Right ventricle myocardium inferior (tissue), 1 donor: ENCODE measurements around the gene ALLC. TPM values are rescaled to one million over a fixed set of nuclear protein-coding genes. Genes with fewer than 3 reads are reported as not detected.

Experiments
- ATAC-seq: fragments of 200-7000 bp; cut with Tn5 transposase; one replicate; pipeline ENCODE4 v1.9.1; 2020; ENCODE audit warnings: mild to moderate bottlenecking, moderate library complexity
- DNase-seq: peaks from one replicate; pipeline ENCODE4 v3.0.0; 2021; ENCODE audit errors: missing footprints
- intact Hi-C: fragments of 100-400 bp; cut with DNase I; formaldehyde crosslinking; loops from one replicate; pipeline ENCODE4 v1.11.0; 2022
- total RNA-seq: library from RNA; stranded (reverse); fragmentation: NEBNext Ultra II Directional; extraction: Animal tissue kit (Norgen Biotek cat#: 25700); gene quantifications from one replicate; pipeline ENCODE4 v1.2.1, GENCODE V29; 2021
- donor health status: DM: no; HTN: yes; CAD: no; lungs with severe emphysema.

The ALLC gene
- total RNA-seq, 1 donor from 2014 or later: not detected

DNA sequence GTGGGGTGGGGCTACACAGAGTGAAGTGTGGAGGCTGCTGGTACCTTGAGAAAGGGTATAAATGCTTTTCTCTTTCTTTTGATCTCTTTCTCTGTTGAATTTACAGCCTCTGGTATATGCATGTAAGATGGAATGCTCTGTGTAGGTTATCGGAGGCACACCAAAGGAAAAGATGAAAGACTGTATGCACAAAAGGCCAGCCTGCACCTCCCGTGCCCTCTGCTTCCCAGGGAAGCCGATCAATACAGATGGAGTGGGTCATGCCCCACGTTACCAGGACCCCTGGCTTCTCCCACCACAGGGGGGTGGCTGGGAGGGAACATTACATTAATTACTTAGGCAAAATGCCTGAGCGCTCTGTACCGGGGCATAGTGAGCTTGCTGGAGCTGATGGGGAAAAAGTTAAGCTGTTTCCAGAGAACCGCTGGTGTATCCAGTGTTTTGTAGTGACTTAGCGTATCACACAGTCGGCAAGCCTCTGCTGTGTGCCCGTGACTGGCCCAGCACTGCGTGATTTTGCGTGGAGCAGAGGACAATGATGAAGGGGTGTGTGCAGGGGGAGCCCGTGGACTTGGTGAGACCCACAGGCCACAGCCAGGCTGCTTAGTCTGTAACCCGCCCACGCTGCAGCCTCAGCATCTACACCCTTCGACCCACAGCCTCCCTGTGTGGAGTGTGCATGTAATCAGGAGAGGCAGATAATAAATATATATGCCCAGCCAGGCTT lies 8.0 kb downstream of the ALLC start:
- ATAC-seq (no peak), DNase-seq (no peak)
- intact Hi-C loops: no loop called here

DNA sequence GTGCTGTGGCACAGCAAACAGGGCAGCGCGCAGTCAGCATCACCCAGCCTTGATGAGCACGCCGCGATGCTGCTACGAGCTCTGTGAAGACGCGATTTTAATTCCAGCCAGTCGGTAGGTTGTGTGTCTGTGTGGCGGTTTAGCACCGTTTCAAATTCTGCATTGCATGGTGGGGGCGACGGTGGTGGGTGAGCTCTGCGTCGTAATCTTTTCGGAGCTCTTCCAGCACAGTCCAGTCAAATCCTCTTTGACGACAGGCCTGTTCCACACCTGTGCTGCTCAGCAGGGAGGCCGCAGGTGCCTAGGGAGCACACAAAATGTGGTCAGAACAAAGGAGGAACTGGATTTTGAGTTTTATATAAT lies 8.6 kb downstream of the ALLC start:
- ATAC-seq: no peak
- no peak for DNase-seq
- intact Hi-C loops: no loop called here

DNA sequence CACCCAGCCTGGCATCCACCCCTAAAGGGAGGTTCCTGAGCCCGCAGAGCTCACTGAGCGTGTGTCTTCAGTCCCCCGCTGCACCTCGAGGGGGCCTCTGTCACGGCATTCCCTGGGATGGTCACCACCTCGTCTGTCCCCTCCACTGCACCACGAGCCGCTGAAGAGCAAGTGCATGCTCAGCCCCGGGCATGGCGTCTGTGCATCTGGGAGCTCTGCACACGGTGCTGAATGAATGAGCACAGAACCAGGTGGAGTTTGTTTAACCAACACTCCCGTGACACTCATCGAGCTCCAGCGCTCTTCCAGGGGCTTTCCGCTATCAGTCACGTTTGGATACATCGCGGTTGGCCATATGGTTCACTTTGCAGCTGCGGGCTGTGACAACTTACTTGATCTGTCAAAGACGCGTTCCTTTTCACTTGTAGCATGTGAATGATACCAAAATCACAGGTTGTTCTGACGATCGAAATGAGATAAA lies 9.2 kb downstream of the ALLC start:
- DNase-seq: no peak
- peak; percentile 54 for ATAC-seq
- intact Hi-C loops: no loop called here

DNA sequence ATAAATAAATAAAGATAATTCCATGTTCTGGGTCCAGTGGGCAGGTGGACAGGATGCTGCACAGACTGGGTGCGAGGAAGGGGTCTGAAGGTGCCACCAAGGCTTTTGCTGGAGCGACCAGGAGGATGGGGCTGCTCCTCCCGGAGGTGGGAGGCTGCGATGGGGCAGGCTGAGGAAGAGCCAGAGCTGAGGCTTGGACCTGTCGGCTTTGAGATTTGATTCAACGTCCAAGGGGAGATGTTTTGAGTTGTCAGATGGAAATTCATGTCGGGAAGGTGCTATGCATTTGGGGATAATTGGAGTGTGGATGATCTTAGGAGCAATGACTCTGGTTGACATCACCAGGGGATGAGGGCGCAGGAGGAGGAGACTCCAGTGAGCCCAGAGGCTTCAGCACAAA lies 11.7 kb downstream of the ALLC start:
- no peak for ATAC-seq
- intact Hi-C loops: no loop called here

DNA sequence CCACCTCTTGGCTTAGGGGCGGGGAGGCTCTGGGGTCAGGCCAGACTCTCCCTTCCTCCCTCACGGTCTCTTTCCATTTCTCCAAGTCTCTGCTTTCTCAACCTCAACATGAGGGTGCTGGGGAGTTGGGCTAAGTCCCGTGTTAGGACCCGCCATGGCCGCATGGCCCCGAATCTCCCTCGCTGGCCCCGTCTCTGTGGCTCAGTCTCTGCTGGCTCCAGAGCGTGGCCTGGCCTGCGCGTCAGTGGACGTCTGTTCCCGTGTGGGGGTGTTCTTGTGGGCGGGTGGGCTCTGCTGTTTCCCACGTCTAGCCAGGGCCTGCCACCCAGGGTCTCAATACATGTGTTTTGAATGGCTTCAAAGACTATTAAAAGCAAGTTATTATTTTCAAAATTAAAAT lies 12.4 kb downstream of the ALLC start:
- ATAC-seq (no peak), DNase-seq (no peak)
- intact Hi-C loops: no loop called here

More for the DNA sequence above, 11.7 kb downstream of the ALLC start:
- no peak for DNase-seq

DNA sequence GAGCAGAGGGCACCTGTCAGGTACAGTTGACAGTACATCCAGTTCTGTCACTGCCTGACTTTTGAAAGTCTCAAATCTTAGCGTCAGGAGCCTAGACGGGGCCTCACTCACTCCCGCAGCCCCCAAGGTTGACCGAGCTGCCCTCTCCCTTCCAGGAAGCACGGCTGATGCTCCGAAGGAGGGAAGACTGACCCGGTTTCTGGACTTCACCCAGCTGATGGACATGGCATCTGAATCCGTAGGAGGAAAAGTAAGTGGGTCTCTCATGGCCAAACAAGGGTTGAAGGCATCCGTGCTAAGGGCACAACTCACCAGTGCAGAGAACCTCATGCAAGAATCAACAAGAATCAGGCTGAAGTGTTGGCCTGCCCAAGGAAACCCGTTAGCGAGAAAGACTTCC lies 12.9 kb downstream of the ALLC start:
- ATAC-seq (no peak), DNase-seq (no peak)
- intact Hi-C loops: no loop called here

DNA sequence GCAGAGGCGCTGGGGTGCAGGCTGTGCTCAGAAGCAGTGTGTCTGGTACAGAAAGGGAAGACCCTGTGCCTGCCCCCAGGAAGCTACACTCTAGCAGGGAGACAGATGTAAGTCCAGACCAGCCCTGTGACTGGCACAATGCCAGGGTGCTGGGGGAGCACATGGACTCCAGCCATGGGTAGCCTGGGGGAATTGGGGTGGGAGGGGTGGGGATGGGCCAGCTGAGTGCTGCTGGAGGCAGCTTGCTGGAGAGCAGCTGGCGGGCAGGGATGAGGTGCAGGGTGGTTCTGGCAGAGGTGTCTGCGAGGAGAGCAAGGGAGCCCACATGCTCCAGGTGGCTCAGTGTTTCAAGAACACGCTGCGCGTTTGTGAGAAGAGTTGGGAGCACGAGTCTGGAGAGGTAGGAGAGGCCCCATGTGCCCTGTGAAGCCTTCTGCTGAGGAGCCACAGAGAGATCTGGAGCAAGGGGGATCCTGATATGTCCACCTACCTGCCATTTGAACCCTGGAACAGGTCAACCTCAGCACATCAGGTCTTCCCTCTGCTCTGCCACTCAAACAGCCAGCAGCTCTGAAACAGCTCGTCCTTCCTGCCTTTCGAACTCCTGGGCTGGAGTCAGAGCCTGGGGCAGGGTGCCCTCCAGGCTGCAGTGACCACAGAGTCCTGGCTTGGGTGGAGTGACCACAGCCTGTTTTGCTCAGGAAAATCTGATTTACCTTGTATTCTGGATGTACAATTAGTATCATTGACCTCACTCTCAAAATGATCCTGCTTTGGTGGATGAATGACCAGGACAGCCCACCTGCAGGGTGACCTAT lies 15.1 kb downstream of the ALLC start:
- ATAC-seq: no peak
- intact Hi-C loops: no loop called here
- no peak for DNase-seq

DNA sequence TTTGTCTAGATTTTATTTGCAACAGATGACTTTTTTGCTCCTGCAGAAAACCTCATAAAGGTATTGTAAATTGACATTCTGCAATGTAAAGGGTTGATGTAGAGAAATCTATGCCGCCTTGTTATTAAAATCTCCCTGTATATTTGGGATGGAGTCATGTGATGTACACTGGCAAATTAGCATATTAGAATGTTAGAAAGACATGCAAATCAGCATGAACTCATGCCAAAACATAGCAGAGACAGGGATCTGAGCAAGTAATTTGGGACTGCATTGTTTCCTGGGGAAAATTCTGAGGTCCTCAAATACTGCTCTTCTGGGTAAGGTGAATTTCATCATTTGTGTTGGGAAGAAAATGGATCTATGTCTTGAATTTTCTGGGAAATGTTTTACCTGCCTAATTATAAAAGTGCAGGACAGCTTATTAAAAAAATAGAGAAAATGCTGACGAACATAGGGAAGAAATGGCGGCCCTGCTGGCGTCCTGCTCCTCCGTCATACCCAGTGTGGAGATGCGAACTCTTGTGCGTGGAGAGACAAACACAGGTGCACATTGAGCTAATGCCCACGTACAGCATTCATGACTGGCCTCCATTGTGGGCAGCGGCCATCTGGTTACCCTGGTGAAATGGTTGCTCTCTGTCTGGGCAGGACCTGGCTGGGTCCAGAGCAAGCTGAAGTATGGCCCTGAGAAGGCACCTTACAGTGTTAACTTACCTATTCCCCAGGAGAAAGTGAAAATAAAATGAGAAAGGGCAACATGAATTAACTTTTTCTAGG lies 16.3 kb downstream of the ALLC start:
- ATAC-seq: no peak
- intact Hi-C loops: no loop called here
- no peak for DNase-seq

DNA sequence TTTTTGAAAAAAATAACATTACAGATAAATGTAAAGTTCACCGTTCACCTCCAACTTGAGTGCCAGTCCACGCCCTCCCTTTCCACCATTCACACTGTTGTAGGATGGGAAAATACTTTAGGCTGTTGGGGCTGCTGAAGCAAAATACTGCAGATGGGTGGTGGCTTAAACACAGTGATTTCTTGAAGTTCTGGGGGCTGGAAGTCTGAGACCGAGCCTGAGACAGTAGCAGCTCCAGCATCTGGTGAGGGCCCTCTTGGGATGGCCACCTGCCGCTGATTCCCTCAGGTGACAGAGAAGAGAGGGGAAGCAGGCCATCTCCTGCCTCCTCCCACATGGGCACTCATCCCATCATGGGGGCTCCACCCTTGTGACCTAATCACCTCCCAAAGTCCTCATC lies 17.7 kb downstream of the ALLC start:
- DNase-seq (no peak), ATAC-seq (no peak)
- intact Hi-C loops: no loop called here

DNA sequence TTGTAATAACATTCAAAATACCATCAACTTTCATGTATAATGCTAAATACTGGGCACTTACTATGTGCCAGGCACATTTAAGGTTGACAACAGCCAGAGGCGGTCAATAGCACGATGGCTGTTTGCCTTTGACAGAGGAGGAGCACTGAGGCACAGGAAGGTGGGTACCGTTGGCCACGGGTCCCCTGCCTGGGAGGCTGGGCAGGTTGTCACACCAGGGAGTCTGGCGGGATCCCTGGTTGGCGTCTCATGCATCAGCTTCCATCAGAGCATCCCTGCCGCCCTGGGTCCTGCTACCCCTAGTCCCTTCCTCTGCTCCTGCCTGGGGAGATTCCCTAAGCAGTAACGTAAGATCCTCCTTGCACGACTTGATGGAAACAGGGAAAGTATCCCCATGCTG lies 19.4 kb downstream of the ALLC start:
- DNase-seq (peak; percentile 33), ATAC-seq (no peak)
- intact Hi-C loops: no loop called here

DNA sequence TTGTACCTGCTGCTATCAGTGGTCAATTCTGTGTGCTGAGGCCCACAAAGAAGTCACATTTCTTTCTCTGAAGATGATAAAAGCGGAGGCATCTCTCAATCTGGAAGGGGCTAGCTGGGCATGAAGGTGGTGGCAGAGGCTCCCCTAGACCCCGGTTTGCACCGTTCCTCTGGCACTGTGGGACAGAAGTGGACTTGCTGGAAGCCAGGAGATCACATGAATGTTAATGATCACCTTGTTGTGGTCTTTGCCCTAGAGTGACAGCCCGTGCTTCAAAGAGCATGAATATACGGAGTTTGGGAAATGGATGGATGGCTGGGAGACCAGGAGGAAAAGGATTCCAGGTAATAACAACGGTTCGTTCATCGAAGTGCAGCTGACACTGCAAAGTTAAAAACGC lies 20.2 kb downstream of the ALLC start:
- DNase-seq: no peak
- no peak for ATAC-seq
- intact Hi-C loops: no loop called here

DNA sequence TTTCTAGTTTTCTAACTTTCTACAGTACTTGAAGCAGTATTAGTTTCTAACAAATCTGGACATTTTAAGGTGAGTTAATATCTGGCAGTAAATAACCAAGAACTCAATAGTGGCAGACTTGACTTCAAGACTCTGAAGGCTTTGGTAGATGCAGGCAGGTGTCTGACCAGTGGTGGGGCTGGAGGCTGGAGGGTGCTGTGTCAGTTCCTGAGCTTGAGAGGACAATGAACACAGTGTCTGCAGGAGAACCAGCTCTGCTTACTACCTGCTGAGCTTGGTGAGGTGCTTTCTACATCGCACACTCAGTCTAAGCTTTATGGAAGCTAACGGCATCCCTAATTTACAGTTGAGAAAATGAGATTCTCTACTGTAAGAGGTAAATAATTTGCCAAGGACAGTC lies 21.2 kb downstream of the ALLC start:
- DNase-seq (no peak), ATAC-seq (no peak)
- intact Hi-C loops: no loop called here

DNA sequence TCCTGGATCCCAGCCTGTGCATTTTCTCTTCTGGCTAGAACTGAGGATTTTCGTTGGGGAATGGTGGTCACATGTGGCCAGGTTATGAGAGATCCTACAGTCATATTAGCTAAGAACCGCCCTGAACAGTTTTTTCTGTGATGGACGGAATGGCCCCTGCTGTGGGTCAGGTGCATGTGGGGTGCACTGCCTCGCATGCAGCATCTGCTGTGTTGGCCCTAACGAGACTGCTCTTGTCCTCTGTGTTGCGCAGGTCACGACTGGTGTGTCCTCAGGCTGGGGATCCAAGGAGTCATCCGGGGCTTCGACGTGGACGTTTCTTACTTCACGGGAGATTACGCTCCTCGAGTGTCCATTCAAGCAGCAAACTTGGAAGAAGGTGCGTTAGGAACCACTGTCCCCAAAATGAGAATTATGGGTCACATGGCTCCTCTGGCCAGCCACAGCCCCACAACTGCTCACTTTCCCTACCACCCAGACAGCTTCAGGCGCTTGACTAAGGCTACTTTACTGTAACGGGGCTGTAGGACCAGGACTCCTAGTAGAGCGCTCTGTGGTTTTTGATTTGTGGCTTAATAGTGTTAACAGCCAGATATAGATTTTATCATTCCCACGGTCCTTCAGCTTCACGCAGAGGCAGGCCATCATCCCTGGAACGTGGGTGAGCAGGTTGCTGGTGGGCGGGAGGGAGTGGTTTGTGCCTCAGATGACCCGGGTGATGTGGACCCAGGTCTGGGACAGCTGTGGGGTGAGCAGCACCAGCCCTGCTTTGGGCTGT lies 21.8 kb downstream of the ALLC start:
- intact Hi-C loops: no loop called here
- no peak for ATAC-seq
- no peak for DNase-seq

DNA sequence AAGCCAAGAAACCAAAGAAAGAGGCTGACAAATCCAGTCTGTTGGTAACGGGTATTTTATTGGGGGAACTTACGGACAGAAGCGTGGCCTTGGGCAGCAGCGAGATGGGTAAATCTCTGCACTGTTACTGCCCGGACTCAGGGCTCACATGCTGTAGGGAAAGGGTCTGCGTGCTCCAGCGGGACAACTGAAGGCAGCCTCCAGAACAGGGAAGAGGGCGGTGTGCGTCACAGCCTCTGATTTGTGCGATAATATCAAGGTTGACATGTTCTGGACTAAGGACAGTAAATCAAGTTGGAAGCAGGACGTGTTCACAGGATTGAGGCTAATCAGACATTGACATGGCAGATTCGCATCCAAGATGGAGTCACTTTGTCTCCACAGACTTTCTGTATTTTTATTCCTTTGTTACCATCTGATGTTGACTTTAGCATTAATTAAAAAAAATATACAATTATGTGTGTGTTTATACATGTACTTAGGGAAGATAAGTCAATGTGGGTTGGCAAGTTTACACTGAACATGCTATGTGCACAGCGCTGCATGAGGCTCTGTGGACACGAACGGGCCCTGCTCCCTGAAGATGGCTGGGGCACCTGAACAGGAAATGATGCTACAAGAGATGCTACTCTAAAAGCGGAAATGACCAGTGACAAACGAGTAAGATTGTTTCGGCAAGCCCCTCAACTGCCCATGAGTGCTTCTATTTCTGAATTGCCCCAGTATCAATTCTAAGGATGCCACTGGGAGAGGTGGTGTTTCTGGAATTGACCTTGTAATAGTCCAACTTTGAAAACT lies 22.7 kb downstream of the ALLC start:
- intact Hi-C loops: no loop called here
- ATAC-seq: no peak
- DNase-seq: no peak

DNA sequence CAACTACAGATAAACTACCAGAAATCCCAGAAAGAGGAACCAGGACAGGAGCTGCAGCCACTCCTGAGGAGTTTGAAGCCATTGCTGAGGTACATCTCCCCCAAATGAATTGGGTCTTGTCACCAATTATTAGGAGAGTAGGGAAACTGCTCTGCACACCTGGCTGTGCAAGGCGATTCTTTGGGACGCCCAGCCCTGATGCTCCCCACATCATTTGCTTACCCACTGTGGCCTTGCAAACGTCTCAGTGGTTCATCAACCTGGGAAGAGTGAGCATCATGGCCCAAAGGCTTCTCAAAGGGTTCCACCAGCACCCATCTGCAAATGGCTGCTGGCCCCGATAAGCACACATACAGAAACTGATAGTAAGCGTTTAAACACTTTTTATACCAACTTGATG lies 23.6 kb downstream of the ALLC start:
- ATAC-seq: no peak
- DNase-seq: no peak
- intact Hi-C loops: no loop called here

DNA sequence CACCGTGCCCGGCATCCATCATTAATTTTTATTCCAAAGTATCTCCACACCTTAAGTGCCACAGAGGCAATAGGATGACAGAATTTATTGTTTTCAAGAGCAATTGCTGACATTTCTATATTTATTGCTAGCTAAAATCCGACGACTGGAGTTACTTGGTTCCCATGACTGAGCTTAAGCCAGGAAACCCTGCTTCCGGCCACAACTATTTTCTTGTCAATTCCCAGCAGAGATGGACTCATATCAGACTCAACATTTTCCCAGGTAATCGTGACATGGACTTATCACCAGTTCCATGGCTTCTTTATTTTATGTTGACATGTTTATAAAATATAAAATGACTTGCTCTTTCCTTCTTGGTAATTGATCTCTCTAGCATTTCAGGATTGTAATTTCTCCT lies 24.8 kb downstream of the ALLC start:
- intact Hi-C loops: no loop called here
- DNase-seq: no peak
- ATAC-seq: no peak

DNA sequence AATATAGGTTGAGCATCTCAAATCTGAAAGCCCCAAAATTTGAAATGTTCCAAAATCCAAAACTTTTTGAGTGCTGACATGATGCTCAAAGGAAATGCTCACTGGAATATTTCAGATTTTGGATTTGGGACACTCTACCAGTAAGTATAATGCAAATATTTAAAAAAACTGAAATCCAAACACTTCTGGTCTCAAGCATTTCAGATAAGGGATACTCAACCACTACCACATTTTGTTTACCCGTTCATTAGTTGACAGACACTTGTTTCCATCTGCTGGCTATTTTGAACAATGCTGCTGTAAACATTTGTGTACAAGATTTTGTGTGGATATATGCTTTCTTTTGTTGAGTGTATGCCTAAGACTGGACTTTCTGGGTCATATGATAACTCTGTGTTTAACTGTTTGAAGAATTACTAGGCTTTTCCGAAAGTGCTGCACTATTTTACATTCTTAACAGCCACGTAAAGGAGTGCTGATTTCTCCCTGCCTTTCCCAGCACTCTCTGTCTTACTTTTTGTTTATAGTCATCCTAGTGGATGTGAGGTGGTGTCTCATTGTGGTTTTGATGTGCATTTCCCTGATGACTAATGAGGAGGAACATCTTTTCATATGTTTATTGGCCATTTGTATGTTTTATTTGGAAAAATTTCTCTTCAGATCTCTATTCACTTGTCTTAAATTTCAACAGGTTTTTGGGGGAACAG lies 25.9 kb downstream of the ALLC start:
- no peak for DNase-seq
- intact Hi-C loops: no loop called here
- ATAC-seq: no peak
